Mesothelial cell of epicardium (in vitro differentiated cells): ENCODE measurements around the gene DDX51. TPM values are rescaled to one million over a fixed set of nuclear protein-coding genes. Genes with fewer than 3 reads are reported as not detected.

ENCODE experiments used
- DNase-seq, 2 experiments: peaks; one replicate each; pipeline ENCODE4 v3.0.0; 2021; ENCODE audit warnings: low spot score in 2 of 2; ENCODE audit not compliant: unreplicated experiment in 2 of 2
- H3K27ac Mint-ChIP-seq: 2 replicates; pipeline ENCODE4 v1.8.0; 2021; ENCODE audit warnings: mixed read lengths
- H3K27me3 Mint-ChIP-seq: 2 replicates; pipeline ENCODE4 v1.8.0; 2021; ENCODE audit warnings: low read depth, mixed read lengths
- H3K36me3 Mint-ChIP-seq: 2 replicates; pipeline ENCODE4 v1.8.0; 2021; ENCODE audit warnings: mixed read lengths
- H3K4me1 Mint-ChIP-seq: 2 replicates; pipeline ENCODE4 v1.8.0; 2021; ENCODE audit warnings: mixed read lengths
- H3K4me3 Mint-ChIP-seq: 2 replicates; pipeline ENCODE4 v1.8.0; 2021; ENCODE audit warnings: mild to moderate bottlenecking, moderate library complexity, mixed read lengths
- H3K9me3 Mint-ChIP-seq: 2 replicates; pipeline ENCODE4 v1.8.0; 2021; ENCODE audit warnings: mixed read lengths
- total RNA-seq: library from RNA; stranded (reverse); gene quantifications from 3 replicates; pipeline ENCODE4 v1.2.1, GENCODE V29; 2021
- TF ChIP-seq, protein P1 (sequence below): fragments of 200-600 bp; sonication (generic); IDR thresholded peaks from one replicate; pipeline ENCODE4 v1.5.0; 2021; ENCODE audit warnings: antibody characterized with exemption; ENCODE audit not compliant: unreplicated experiment

Gene DDX51
- total RNA-seq, 1 donor from 2014 or later = 32.5 TPM

DNA sequence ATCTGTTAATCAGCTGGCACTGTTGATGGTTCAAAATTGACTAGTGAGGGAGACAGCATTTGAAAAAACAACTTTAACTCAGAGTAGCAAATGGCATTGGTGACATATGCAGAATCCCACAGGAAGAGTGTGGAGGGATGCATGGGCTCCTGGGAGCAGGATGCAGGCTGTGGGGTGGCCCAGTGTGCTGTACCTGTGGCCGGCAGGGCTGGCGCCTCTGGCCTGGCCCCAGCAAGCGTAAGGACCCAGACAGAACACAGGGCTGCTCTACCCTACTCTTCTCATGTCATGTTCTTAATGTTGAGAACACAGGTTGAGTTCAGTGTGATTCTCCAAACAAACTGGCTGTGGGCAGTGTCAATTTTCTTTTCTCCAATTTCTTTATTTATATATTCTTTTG lies 33.4 kb downstream of the DDX51 start:
- no peaks in the 10 kb centered on the region for H3K4me1 Mint-ChIP-seq
- H3K36me3 Mint-ChIP-seq = peaks cover 14% of the 10 kb centered on the region
- TF ChIP-seq, protein P1, sequence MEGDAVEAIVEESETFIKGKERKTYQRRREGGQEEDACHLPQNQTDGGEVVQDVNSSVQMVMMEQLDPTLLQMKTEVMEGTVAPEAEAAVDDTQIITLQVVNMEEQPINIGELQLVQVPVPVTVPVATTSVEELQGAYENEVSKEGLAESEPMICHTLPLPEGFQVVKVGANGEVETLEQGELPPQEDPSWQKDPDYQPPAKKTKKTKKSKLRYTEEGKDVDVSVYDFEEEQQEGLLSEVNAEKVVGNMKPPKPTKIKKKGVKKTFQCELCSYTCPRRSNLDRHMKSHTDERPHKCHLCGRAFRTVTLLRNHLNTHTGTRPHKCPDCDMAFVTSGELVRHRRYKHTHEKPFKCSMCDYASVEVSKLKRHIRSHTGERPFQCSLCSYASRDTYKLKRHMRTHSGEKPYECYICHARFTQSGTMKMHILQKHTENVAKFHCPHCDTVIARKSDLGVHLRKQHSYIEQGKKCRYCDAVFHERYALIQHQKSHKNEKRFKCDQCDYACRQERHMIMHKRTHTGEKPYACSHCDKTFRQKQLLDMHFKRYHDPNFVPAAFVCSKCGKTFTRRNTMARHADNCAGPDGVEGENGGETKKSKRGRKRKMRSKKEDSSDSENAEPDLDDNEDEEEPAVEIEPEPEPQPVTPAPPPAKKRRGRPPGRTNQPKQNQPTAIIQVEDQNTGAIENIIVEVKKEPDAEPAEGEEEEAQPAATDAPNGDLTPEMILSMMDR = no peak
- no peak overlapping the region for H3K27ac Mint-ChIP-seq
- no peak for DNase-seq
- no peaks in the 10 kb centered on the region for H3K9me3 Mint-ChIP-seq
- no peak overlapping the region for H3K4me3 Mint-ChIP-seq
- no peaks in the 10 kb centered on the region for H3K27me3 Mint-ChIP-seq

GRCh38 chr12:132109741-132110140 lies 34.4 kb downstream of the DDX51 start:
- Mint-ChIP-seq H3K9me3 (no peaks in the 10 kb centered on the region), H3K36me3 (peaks cover 17% of the 10 kb centered on the region), H3K4me3 (no peak overlapping the region), H3K27ac (no peak overlapping the region), H3K27me3 (no peaks in the 10 kb centered on the region), H3K4me1 (no peaks in the 10 kb centered on the region)
- DNase-seq = no peak
- TF ChIP-seq, protein P1 = no peak

DNA sequence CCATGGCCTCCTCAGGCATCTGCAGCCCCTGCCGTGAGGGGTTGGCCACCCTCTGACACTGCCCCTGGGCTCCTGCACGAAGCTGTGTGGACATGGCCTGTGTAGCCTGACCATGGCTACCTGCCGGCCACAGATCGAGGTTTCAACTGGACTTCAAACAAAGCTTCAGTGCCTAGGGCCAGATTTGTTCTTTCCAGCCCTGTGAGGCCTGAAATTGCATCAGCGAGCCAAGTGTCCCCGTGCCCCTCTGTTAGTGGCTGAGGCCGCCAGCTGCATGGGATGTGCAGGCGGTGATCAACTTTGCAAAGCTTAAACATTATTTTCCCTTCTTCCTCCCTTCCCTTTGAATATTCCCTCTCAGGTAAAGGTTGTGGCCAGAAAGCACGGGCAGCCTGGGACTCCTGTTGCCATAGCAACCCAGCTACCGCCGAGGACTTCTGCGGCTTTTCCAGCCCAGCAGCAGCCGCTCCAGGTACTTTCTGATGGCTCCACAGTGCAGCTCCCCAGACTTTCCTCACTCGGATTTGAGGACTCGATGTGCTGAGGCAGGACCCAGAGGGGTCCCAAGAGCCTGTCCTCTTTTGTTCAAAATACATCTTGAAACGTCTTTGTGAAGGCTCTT lies 35.8 kb downstream of the DDX51 start:
- peaks cover 14% of the 10 kb centered on the region for H3K36me3 Mint-ChIP-seq
- H3K9me3 Mint-ChIP-seq = no peaks in the 10 kb centered on the region
- H3K27ac Mint-ChIP-seq = no peak overlapping the region
- no peak for DNase-seq
- no peak overlapping the region for H3K4me3 Mint-ChIP-seq
- H3K4me1 Mint-ChIP-seq = no peaks in the 10 kb centered on the region
- no peaks in the 10 kb centered on the region for H3K27me3 Mint-ChIP-seq
- TF ChIP-seq, protein P1 = no peak

GRCh38 chr12:132106921-132107320 lies 37.2 kb downstream of the DDX51 start:
- no peak overlapping the region for H3K27ac Mint-ChIP-seq
- no peak for DNase-seq
- no peak overlapping the region for H3K4me3 Mint-ChIP-seq
- H3K9me3 Mint-ChIP-seq = no peaks in the 10 kb centered on the region
- peaks cover 14% of the 10 kb centered on the region for H3K36me3 Mint-ChIP-seq
- H3K27me3 Mint-ChIP-seq = no peaks in the 10 kb centered on the region
- H3K4me1 Mint-ChIP-seq = no peaks in the 10 kb centered on the region
- TF ChIP-seq, protein P1 = no peak

- Mint-ChIP-seq H3K9me3 (no peaks in the 10 kb centered on the region), H3K4me1 (no peaks in the 10 kb centered on the region), H3K27ac (no peak overlapping the region), H3K4me3 (no peak overlapping the region), H3K36me3 (peaks cover 8% of the 10 kb centered on the region), H3K27me3 (no peaks in the 10 kb centered on the region)
- no peak for DNase-seq
- TF ChIP-seq, protein P1 = no peak
These were observed 38.7 kb downstream of the DDX51 start for GRCh38 chr12:132105467-132105866.
